NCI-H2107 (cell line): ENCODE results near the gene PARP2.
"Not testable (repeated sequence)": the region's sequence is repeated elsewhere in the genome, so short reads cannot be mapped to it uniquely, and the experiment has no call there.

ENCODE experiments used
- DNase-seq: peaks from one replicate; lab custom pipeline; 2025; lab: John Stamatoyannopoulos, UW

PARP2 gene

GRCh38 chr14:20346713-20347112 lies 3.3 kb downstream of the PARP2 start:
- no peak for DNase-seq

GRCh38 chr14:20347747-20348146 lies 4.3 kb downstream of the PARP2 start:
- DNase-seq: no peak

GRCh38 chr14:20350282-20350681 lies 6.8 kb downstream of the PARP2 start:
- no peak for DNase-seq

GRCh38 chr14:20350860-20351259 lies 7.4 kb downstream of the PARP2 start:
- no peak for DNase-seq

GRCh38 chr14:20356422-20356821 lies 13.0 kb downstream of the PARP2 start:
- DNase-seq: no peak

- not testable (repeated sequence) for DNase-seq
These were observed 15.0 kb downstream of the PARP2 start for GRCh38 chr14:20358474-20358873.

- DNase-seq: no peak
These were observed 22.5 kb downstream of the PARP2 start for GRCh38 chr14:20365928-20366327.

GRCh38 chr14:20372796-20373195 lies 29.4 kb downstream of the PARP2 start:
- DNase-seq: no peak

GRCh38 chr14:20375471-20375870 lies 32.0 kb downstream of the PARP2 start:
- DNase-seq: no peak

- DNase-seq: no peak
These were observed 32.7 kb downstream of the PARP2 start for GRCh38 chr14:20376071-20376588.

- no peak for DNase-seq
These were observed 33.7 kb downstream of the PARP2 start for GRCh38 chr14:20377171-20377570.

GRCh38 chr14:20379743-20380142 lies 36.3 kb downstream of the PARP2 start:
- DNase-seq: no peak

GRCh38 chr14:20380681-20381080 lies 37.2 kb downstream of the PARP2 start:
- DNase-seq: no peak

- no peak for DNase-seq
These were observed 37.9 kb downstream of the PARP2 start for GRCh38 chr14:20381341-20381740.

- no peak for DNase-seq
These were observed 39.1 kb downstream of the PARP2 start for GRCh38 chr14:20382526-20382925.

- DNase-seq: no peak
These were observed 39.6 kb downstream of the PARP2 start for GRCh38 chr14:20383032-20383431.

GRCh38 chr14:20383636-20384035 lies 40.2 kb downstream of the PARP2 start:
- DNase-seq: no peak

- no peak for DNase-seq
These were observed 40.9 kb downstream of the PARP2 start for GRCh38 chr14:20384321-20384720.

- DNase-seq: no peak
These were observed 41.5 kb downstream of the PARP2 start for GRCh38 chr14:20384886-20385285.

GRCh38 chr14:20386276-20386855 lies 42.9 kb downstream of the PARP2 start:
- no peak for DNase-seq

- DNase-seq: no peak
These were observed 44.1 kb downstream of the PARP2 start for GRCh38 chr14:20387576-20387975.

GRCh38 chr14:20388159-20388558 lies 44.7 kb downstream of the PARP2 start:
- no peak for DNase-seq

GRCh38 chr14:20391505-20391904 lies 48.1 kb downstream of the PARP2 start:
- DNase-seq: no peak

- DNase-seq: no peak
These were observed 54.1 kb downstream of the PARP2 start for GRCh38 chr14:20397511-20397910.
